B cell (primary cell): ENCODE results near the gene PDPN. TPM values are rescaled to one million over a fixed set of nuclear protein-coding genes. Genes with fewer than 3 reads are reported as not detected.

Experiments used
- ATAC-seq: fragments of 200-7000 bp; cut with Tn5 transposase; one replicate; pipeline ENCODE4 v1.10.0; 2021; ENCODE audit warnings: low read depth, mild to moderate bottlenecking, moderate number of reproducible peaks, moderate library complexity
- CTCF ChIA-PET: fragments of 350-600 bp; sonication (Branson Sonifier 250); formaldehyde crosslinking; loops from one replicate; lab custom pipeline; 2021; ENCODE audit warnings: antibody characterized with exemption, inconsistent platforms; lab: Charles Lee
- POLR2A ChIA-PET: fragments of 350-600 bp; sonication (Branson Sonifier 250); formaldehyde crosslinking; loops from one replicate; lab custom pipeline; 2021; ENCODE audit warnings: antibody characterized with exemption; lab: Charles Lee
- DNase-seq: peaks from one replicate; pipeline ENCODE4 v3.0.0; 2013
- H2AFZ ChIP-seq: 2 replicates; pipeline ENCODE4 v1.6.1; 2012; ENCODE audit warnings: mild to moderate bottlenecking, low read depth, low read length; ENCODE audit not compliant: insufficient read depth, poor library complexity, severe bottlenecking
- H3K27ac ChIP-seq, 2 donors: 1 replicate in 1 of 2; 2 replicates in 1 of 2; pipeline ENCODE4 v1.5.1; 2012 to 2013; ENCODE audit warnings: low read length in 2 of 2, mild to moderate bottlenecking in 2 of 2, moderate library complexity in 1 of 2
- H3K27me3 ChIP-seq, 4 experiments: fragments of 200-600 bp in 1 of 4; sonication (generic) in 1 of 4; replicated peaks in 1 of 4; 1 replicate in 2 of 4; 2 replicates in 2 of 4; pipeline versions ENCODE4 v1.6.1 to v1.7.0; 2013 to 2016; ENCODE audit warnings: low read length in 3 of 4, mild to moderate bottlenecking in 2 of 4, mixed read lengths in 1 of 4, moderate library complexity in 1 of 4; ENCODE audit not compliant: insufficient read depth in 4 of 4, control insufficient read depth in 3 of 4; ENCODE audit errors: control extremely low read depth in 1 of 4
- H3K36me3 ChIP-seq, 2 experiments: replicated peaks in 1 of 2; 1 replicate in 1 of 2; 2 replicates in 1 of 2; pipeline versions ENCODE4 v1.6.1 to v1.7.1; 2013; ENCODE audit warnings: low read length in 1 of 2; ENCODE audit not compliant: insufficient read depth in 2 of 2, control insufficient read depth in 1 of 2; ENCODE audit errors: control extremely low read depth in 1 of 2, extremely low read depth in 1 of 2
- H3K4me1 ChIP-seq, 2 donors: fragments of 200-600 bp in 1 of 2; sonication (generic) in 1 of 2; 1 replicate in 1 of 2; 2 replicates in 1 of 2; pipeline versions ENCODE4 v1.5.1 to v1.6.1; 2013 to 2017; ENCODE audit warnings: low read length in 2 of 2; ENCODE audit not compliant: control insufficient read depth in 2 of 2, insufficient read depth in 2 of 2
- H3K4me2 ChIP-seq: replicated peaks from 2 replicates; pipeline ENCODE3; 2012; ENCODE audit warnings: mild to moderate bottlenecking, low read depth, low read length; ENCODE audit not compliant: poor library complexity, severe bottlenecking
- H3K4me3 ChIP-seq, 5 experiments: fragments of 200-600 bp in 1 of 5; sonication (generic) in 1 of 5; 1 replicate in 3 of 5; 2 replicates in 2 of 5; pipeline versions ENCODE4 v1.5.1 to v1.7.0; 2011 to 2016; ENCODE audit warnings: low read length in 4 of 5, mild to moderate bottlenecking in 4 of 5, low read depth in 2 of 5, control low read depth in 1 of 5, moderate library complexity in 1 of 5; ENCODE audit not compliant: insufficient read depth in 1 of 5; ENCODE audit errors: control extremely low read depth in 1 of 5, extremely low read depth in 1 of 5
- H3K79me2 ChIP-seq: fragments of 200-600 bp; sonication (generic); one replicate; pipeline ENCODE4 v1.6.0; 2016; ENCODE audit warnings: low read length; ENCODE audit not compliant: control insufficient read depth, insufficient read depth
- H3K9ac ChIP-seq: fragments of 200-600 bp; sonication (generic); 2 replicates; pipeline ENCODE4 v1.6.1; 2017; ENCODE audit warnings: mild to moderate bottlenecking, low read length, moderate library complexity
- H3K9me3 ChIP-seq, 3 donors: one replicate each; pipeline versions ENCODE4 v1.6.1 to v1.7.1; 2013; ENCODE audit warnings: low read length in 2 of 3; ENCODE audit not compliant: control insufficient read depth in 2 of 3, insufficient read depth in 1 of 3; ENCODE audit errors: control extremely low read depth in 1 of 3
- H4K20me1 ChIP-seq: 2 replicates; pipeline ENCODE4 v1.6.0; 2012; ENCODE audit warnings: mild to moderate bottlenecking, low read length; ENCODE audit not compliant: insufficient read depth, control insufficient read depth, poor library complexity, severe bottlenecking
- H3K27ac Mint-ChIP-seq: one replicate; pipeline ENCODE4 v1.8.0; 2021; ENCODE audit warnings: mixed read lengths
- H3K27me3 Mint-ChIP-seq: one replicate; pipeline ENCODE4 v1.8.0; 2021; ENCODE audit warnings: mixed read lengths
- H3K4me1 Mint-ChIP-seq: one replicate; pipeline ENCODE4 v1.8.0; 2021; ENCODE audit warnings: mixed read lengths
- H3K4me3 Mint-ChIP-seq: one replicate; pipeline ENCODE4 v1.8.0; 2021; ENCODE audit warnings: mixed read lengths
- H3K9me3 Mint-ChIP-seq: one replicate; pipeline ENCODE4 v1.8.0; 2022; ENCODE audit warnings: mixed read lengths; ENCODE audit not compliant: insufficient read depth
- CTCF ChIP-seq: fragments of 200-600 bp; IDR thresholded peaks from one replicate; pipeline ENCODE4 v1.8.0; 2022; ENCODE audit warnings: antibody characterized with exemption, mild to moderate bottlenecking
- EZH2 ChIP-seq: IDR thresholded peaks from 2 replicates; pipeline ENCODE4 v1.6.1; 2012; ENCODE audit warnings: borderline replicate concordance, low read depth, mild to moderate bottlenecking, moderate library complexity, low read length; ENCODE audit not compliant: insufficient read depth, poor library complexity, severe bottlenecking
- WGBS: methylation state at CpG from one replicate; pipeline ENCODE4 v1.1.5; 2013; ENCODE audit warnings: missing lambda C conversion rate; ENCODE audit not compliant: insufficient coverage; 5-methylcytosine and 5-hydroxymethylcytosine counted together
- intact Hi-C: fragments of 100-400 bp; cut with micrococcal nuclease; formaldehyde crosslinking; loops from one replicate; pipeline ENCODE4 v1.10.0; 2022
- polyA plus RNA-seq: library from polyadenylated mRNA; depleted of rRNA; stranded (reverse); fragments of >200 nt; gene quantifications from 2 replicates; pipeline ENCODE4 v1.2.3, GENCODE V29; 2012
- total RNA-seq, 2 donors: library from RNA; stranded (reverse); fragments of 120-200 nt in 1 of 2; gene quantifications; 1 replicate in 1 of 2; 2 replicates in 1 of 2; pipeline versions ENCODE4 v1.2.3 to v1.2.4, GENCODE V29; 2013 to 2022

PDPN gene
- total and polyA plus RNA-seq, 2 donors (not counting 1 experiment from before 2014, with no cell fraction given) = not detected

- Histone ChIP-seq H3K4me2 (no peak overlapping the region), H3K36me3 (no peaks in the 10 kb centered on the region), H3K4me1 (no peaks in the 10 kb centered on the region), H3K9me3 (no peaks in the 10 kb centered on the region), H3K27ac (no peak overlapping the region), H3K79me2 (no peaks in the 10 kb centered on the region), H3K27me3 (peaks cover 0 to 23% (median 4%) of the 10 kb centered on the region in 4 experiments), H4K20me1 (no peaks in the 10 kb centered on the region), H3K9ac (no peak overlapping the region), H3K4me3 (no peak overlapping the region), H2AFZ (no peak overlapping the region)
- 86% methylated on average over 8 of the region's 11 CpGs for WGBS
- ATAC-seq (no peak), DNase-seq (no peak)
- POLR2A ChIA-PET = interaction anchor here (0.5 kb wide), 1 partner anchor 131 kb away, joined by 3 read pairs; no protein-coding TSS in a partner anchor
- TF ChIP-seq EZH2 (no peak), CTCF (no peak)
- CTCF ChIA-PET = no interaction called here
- Mint-ChIP-seq H3K4me1 (no peaks in the 10 kb centered on the region), H3K9me3 (no peaks in the 10 kb centered on the region), H3K27ac (no peak overlapping the region), H3K4me3 (no peak overlapping the region), H3K27me3 (peaks cover 50% of the 10 kb centered on the region)
- intact Hi-C loops = no loop called here
These were observed 6.7 kb upstream of the PDPN start for GRCh38 chr1:13576926-13577325.

DNA sequence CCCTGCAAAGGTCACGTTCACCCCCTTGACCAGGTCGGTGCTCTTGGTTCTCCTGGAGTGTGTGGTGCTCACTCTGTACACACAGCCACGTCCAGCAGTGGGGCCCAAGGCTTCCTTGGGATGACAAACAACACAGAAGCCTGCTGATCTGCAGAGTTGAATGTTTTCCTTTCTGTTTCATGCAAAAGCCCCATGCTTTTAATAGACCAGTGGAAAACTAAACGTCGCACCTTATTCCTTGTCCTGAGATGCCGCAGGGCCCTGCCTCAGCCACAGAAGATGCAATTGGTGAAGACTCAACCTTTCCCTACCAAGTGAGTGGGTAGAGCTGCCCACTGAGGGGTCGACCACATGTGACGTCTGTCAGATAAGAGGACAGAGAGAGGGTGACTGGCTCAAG is 5.8 kb upstream of the PDPN start:
- H3K4me1 ChIP-seq = no peaks in the 10 kb centered on the region
- no peak overlapping the region for H3K4me2 ChIP-seq
- WGBS = 85% methylated on average over 8 of the region's 8 CpGs
- TF ChIP-seq CTCF (no peak), EZH2 (no peak)
- H3K27ac ChIP-seq = no peak overlapping the region
- no peaks in the 10 kb centered on the region for H3K4me1 Mint-ChIP-seq
- no peaks in the 10 kb centered on the region for H3K79me2 ChIP-seq
- no peak overlapping the region for H2AFZ ChIP-seq
- H3K4me3 ChIP-seq = no peak overlapping the region
- CTCF ChIA-PET = no interaction called here
- no peak for ATAC-seq
- no peak for DNase-seq
- POLR2A ChIA-PET = no interaction called here
- H3K27me3 ChIP-seq = peaks cover 0 to 31% (median 5%) of the 10 kb centered on the region in 4 experiments
- peaks cover 53% of the 10 kb centered on the region for H3K27me3 Mint-ChIP-seq
- H3K9ac ChIP-seq = no peak overlapping the region
- no peak overlapping the region for H3K4me3 Mint-ChIP-seq
- H3K36me3 ChIP-seq = no peaks in the 10 kb centered on the region
- no peaks in the 10 kb centered on the region for H3K9me3 Mint-ChIP-seq
- no peaks in the 10 kb centered on the region for H3K9me3 ChIP-seq
- intact Hi-C loops = no loop called here
- no peak overlapping the region for H3K27ac Mint-ChIP-seq
- H4K20me1 ChIP-seq = no peaks in the 10 kb centered on the region
